GM12878 (cell line): ENCODE data around the gene PTGES2. TPM values are rescaled to one million over a fixed set of nuclear protein-coding genes. Genes with fewer than 3 reads are reported as not detected.

Source experiments
- ATAC-seq: fragments of 200-7000 bp; cut with Tn5 transposase; 3 replicates; pipeline ENCODE4 v1.9.1; 2020; ENCODE audit warnings: mild to moderate bottlenecking, moderate library complexity
- BruUV-seq: library from RNA; stranded (reverse); fragments of 400-500 nt; replicated peaks from 2 replicates; lab custom pipeline; 2021; lab: Mats Ljungman, UMichigan
- CTCF ChIA-PET: fragments of 300-600 bp; sonication (Branson Sonifier 250); formaldehyde crosslinking; extraction: SDS; loops from one replicate; lab custom pipeline; 2021; ENCODE audit warnings: inconsistent platforms; lab: Yijun Ruan, JAX
- POLR2A ChIA-PET: fragments of 350-600 bp; formaldehyde crosslinking; extraction: SDS; loops from one replicate; lab custom pipeline; 2021; ENCODE audit warnings: inconsistent platforms; lab: Charles Lee
- RAD21 ChIA-PET: fragments of 300-600 bp; sonication (Branson Sonifier 250); formaldehyde crosslinking; loops from one replicate; lab custom pipeline; 2023; ENCODE audit warnings: antibody characterized with exemption; ENCODE audit not compliant: unreplicated experiment; lab: Charles Lee
- SMC1A ChIA-PET: fragments of 300-600 bp; sonication (Branson Sonifier 250); formaldehyde crosslinking; loops from one replicate; lab custom pipeline; 2023; ENCODE audit not compliant: unreplicated experiment, uncharacterized antibody; lab: Charles Lee
- DNase-seq: peaks from one replicate; pipeline ENCODE4 v3.0.0-alpha.2; 2011; ENCODE audit warnings: low read depth, low spot score
- FAIRE-seq: peaks from 3 replicates; lab custom pipeline; 2011; peaks lifted over from hg19 to GRCh38; lab: Jason Lieb, UNC
- H2AFZ ChIP-seq: 2 replicates; pipeline ENCODE4 v1.6.0; 2011; ENCODE audit warnings: low read depth, low read length, control low read depth; ENCODE audit not compliant: control insufficient read depth
- H3K27ac ChIP-seq: 2 replicates; pipeline ENCODE4 v1.5.1; 2011; ENCODE audit warnings: control low read depth; ENCODE audit not compliant: control insufficient read depth, insufficient read depth
- H3K27me3 ChIP-seq, 2 experiments: replicated peaks in 1 of 2; 2 replicates each; pipeline versions ENCODE4 v1.6.0 to v1.6.1; 2011; ENCODE audit warnings: low read length in 1 of 2; ENCODE audit not compliant: control insufficient read depth in 2 of 2, insufficient read depth in 2 of 2
- H3K36me3 ChIP-seq, 2 experiments: 2 replicates each; pipeline ENCODE4 v1.5.1; 2011; ENCODE audit warnings: low read length in 1 of 2; ENCODE audit not compliant: control insufficient read depth in 2 of 2, insufficient read depth in 2 of 2
- H3K4me1 ChIP-seq: 2 replicates; pipeline ENCODE4 v1.6.1; 2011; ENCODE audit warnings: mild to moderate bottlenecking, low read length, moderate library complexity, mixed read lengths; ENCODE audit not compliant: control insufficient read depth, insufficient read depth
- H3K4me2 ChIP-seq: 2 replicates; pipeline ENCODE4 v1.6.0; 2011; ENCODE audit warnings: control low read depth; ENCODE audit not compliant: control insufficient read depth, insufficient read depth
- H3K4me3 ChIP-seq: fragments of 200-600 bp; sonication (generic); 2 replicates; pipeline ENCODE4 v1.5.1; 2016
- H3K79me2 ChIP-seq: 2 replicates; pipeline ENCODE4 v1.6.0; 2011; ENCODE audit warnings: low read length; ENCODE audit not compliant: control insufficient read depth, insufficient read depth
- H3K9ac ChIP-seq: 2 replicates; pipeline ENCODE4 v1.8.0; 2011; ENCODE audit warnings: low read length, control low read depth, mixed read lengths; ENCODE audit not compliant: control insufficient read depth, insufficient read depth
- H3K9me3 ChIP-seq: replicated peaks from 3 replicates; pipeline ENCODE4 v1.5.1; 2011; ENCODE audit warnings: mild to moderate bottlenecking, low read length; ENCODE audit not compliant: control insufficient read depth, insufficient read depth
- H4K20me1 ChIP-seq: 2 replicates; pipeline ENCODE4 v1.6.0; 2011; ENCODE audit not compliant: control insufficient read depth, insufficient read depth
- CEBPZ ChIP-seq: fragments of 150-350 bp; IDR thresholded peaks from 2 replicates; pipeline ENCODE4 v1.6.1; 2016; ENCODE audit warnings: low read depth, low read length
- CREB1 ChIP-seq: IDR thresholded peaks from 2 replicates; pipeline ENCODE4 v1.6.1; 2012; ENCODE audit warnings: low read depth, mild to moderate bottlenecking, inconsistent platforms
- DPF2 ChIP-seq: fragments of 450-650 bp; IDR thresholded peaks from 2 replicates; pipeline ENCODE4 v1.6.1; 2017; ENCODE audit warnings: mild to moderate bottlenecking
- HCFC1 ChIP-seq: fragments of 150-350 bp; IDR thresholded peaks from 2 replicates; pipeline ENCODE4 v1.6.1; 2014; ENCODE audit warnings: low read length
- HDAC2 ChIP-seq: fragments of 200-600 bp; sonication (generic); IDR thresholded peaks from 2 replicates; pipeline ENCODE4 v1.6.1; 2017
- IKZF1 ChIP-seq: fragments of 450-650 bp; conservative IDR thresholded peaks from 2 replicates; pipeline ENCODE4 v1.6.1; 2017; ENCODE audit warnings: antibody characterized with exemption, mild to moderate bottlenecking
- NFIC ChIP-seq: IDR thresholded peaks from 2 replicates; pipeline ENCODE4 v1.6.1; 2012; ENCODE audit warnings: low read depth, mild to moderate bottlenecking, inconsistent platforms, low read length, moderate library complexity
- NKRF ChIP-seq: fragments of 450-650 bp; conservative IDR thresholded peaks from 2 replicates; pipeline ENCODE4 v1.6.1; 2017; ENCODE audit warnings: mild to moderate bottlenecking, moderate library complexity
- NR2C2 ChIP-seq: IDR thresholded peaks from 2 replicates; pipeline ENCODE4 v1.6.1; 2011; ENCODE audit warnings: borderline replicate concordance, low read depth; ENCODE audit not compliant: control insufficient read depth, insufficient read length
- POU2F2 ChIP-seq: IDR thresholded peaks from 3 replicates; pipeline ENCODE4 v1.6.1; 2011; ENCODE audit warnings: low read depth, mild to moderate bottlenecking, low read length, borderline replicate concordance
- RAD51 ChIP-seq: fragments of 450-650 bp; IDR thresholded peaks from 2 replicates; pipeline ENCODE4 v1.6.1; 2016; ENCODE audit warnings: moderate library complexity, mild to moderate bottlenecking, inconsistent platforms
- RUNX3 ChIP-seq: IDR thresholded peaks from 2 replicates; pipeline ENCODE4 v1.6.1; 2012; ENCODE audit warnings: low read length, inconsistent platforms
- YY1 ChIP-seq: IDR thresholded peaks from 2 replicates; pipeline ENCODE4 v1.6.1; 2011; ENCODE audit warnings: low read depth, mild to moderate bottlenecking, low read length
- ZBTB11 ChIP-seq: fragments of 450-650 bp; formaldehyde crosslinking; IDR thresholded peaks from 2 replicates; pipeline ENCODE4 v1.5.0; 2022; ENCODE audit warnings: mild to moderate bottlenecking, missing genetic modification characterization
- ZNF24 ChIP-seq: fragments of 450-650 bp; IDR thresholded peaks from 2 replicates; pipeline ENCODE4 v1.6.1; 2017; ENCODE audit warnings: antibody characterized with exemption, mild to moderate bottlenecking
- WGBS: methylation state at CpG from one replicate; pipeline ENCODE4 v1.1.6; 2016; ENCODE audit warnings: low lambda C conversion rate; ENCODE audit not compliant: insufficient replicate concordance, insufficient coverage; ENCODE audit errors: missing lambda C conversion rate; 5-methylcytosine and 5-hydroxymethylcytosine counted together
- in situ Hi-C: fragments of 300-500 bp; cut with MboI; formaldehyde crosslinking; loops from 9 replicates; pipeline ENCODE4 v1.14.3; 2018; ENCODE audit warnings: mixed read lengths
- intact Hi-C: fragments of 100-400 bp; cut with micrococcal nuclease; formaldehyde crosslinking; loops from one replicate; pipeline ENCODE4 v1.14.2; 2022; ENCODE audit not compliant: unreplicated experiment
- polyA plus RNA-seq, 11 experiments: library from polyadenylated mRNA; depleted of rRNA in 4 of 11; unstranded in 6 of 11; stranded (reverse) in 5 of 11; fragments of >200 nt; fragmentation: Nextera tagmentation in 4 of 11; fragmentation: Illumina TruSeq in 1 of 11; extraction: Ambion mirVana in 4 of 11; extraction: Trizol in 1 of 11; gene quantifications; 1 replicate in 1 of 11; 2 replicates in 10 of 11; pipeline versions ENCODE4 v1.2.1 to v1.2.3, GENCODE V29; 2011 to 2016; ENCODE audit warnings: inconsistent platforms in 2 of 11, missing spikeins in 2 of 11, low read depth in 1 of 11
- total RNA-seq, 4 experiments: library from RNA; depleted of rRNA in 3 of 4; stranded (reverse); fragments of >200 nt in 3 of 4; fragmentation: Illumina TruSeq in 1 of 4; extraction: Trizol in 1 of 4; gene quantifications; 2 replicates each; pipeline versions ENCODE4 v1.2.1 to v1.2.3, GENCODE V29; 2013 to 2021

PTGES2 gene
- total and polyA plus RNA-seq, 10 of the 15 experiments (the other 5 are each of a cell fraction or from before 2014, with no cell fraction given): 2.1 to 141 (median 99.1) TPM

GRCh38 chr9:128088253-128088945, 39.1 kb downstream of the PTGES2 start (continued):
- TF ChIP-seq NKRF (no peak), HDAC2 (no peak), IKZF1 (no peak), RUNX3 (no peak), HCFC1 (no peak), CREB1 (no peak), DPF2 (no peak), RAD51 (no peak), NR2C2 (no peak)

GRCh38 chr9:128087262-128087661, 40.3 kb downstream of the PTGES2 start:
- Histone ChIP-seq H3K9ac (no peak overlapping the region), H3K79me2 (peaks cover 20% of the 10 kb centered on the region), H3K9me3 (no peaks in the 10 kb centered on the region), H3K4me1 (peaks cover 5% of the 10 kb centered on the region), H3K4me2 (no peak overlapping the region), H3K4me3 (no peak overlapping the region), H3K27me3 (no peaks in the 10 kb centered on the region), H3K36me3 (peaks cover 0 to 6% of the 10 kb centered on the region in 2 experiments; a peak in 2 of 4 replicates), H2AFZ (no peak overlapping the region), H3K27ac (no peak overlapping the region), H4K20me1 (no peaks in the 10 kb centered on the region)
- in situ Hi-C loops: no loop called here
- FAIRE-seq (no peak), DNase-seq (no peak), ATAC-seq (no peak)
- POLR2A ChIA-PET: interaction anchor here (1.0 kb wide), 1 partner anchor 38 kb away, joined by 5 read pairs; no protein-coding TSS in a partner anchor
- intact Hi-C loops: no loop called here
- CTCF ChIA-PET: interaction anchor here (2.6 kb wide), 1 partner anchor 30 kb away, joined by 19 read pairs; no protein-coding TSS in a partner anchor
- no TSS peak for BruUV-seq
- RAD21 ChIA-PET: interaction anchor here (1.1 kb wide), 1 partner anchor 38 kb away, joined by 3 read pairs; no protein-coding TSS in a partner anchor
- 78% methylated on average over 10 of the region's 10 CpGs for WGBS
- SMC1A ChIA-PET: interaction anchor here (0.9 to 1.4 kb wide), 2 partner anchors 8 to 30 kb away, joined by 3 to 4 read pairs; no protein-coding TSS in a partner anchor
- TF ChIP-seq HDAC2 (no peak), RAD51 (no peak), NFIC (no peak), ZBTB11 (no peak), ZNF24 (no peak), YY1 (no peak), POU2F2 (no peak), CEBPZ (no peak)
